Spleen (tissue), 11 donors: ENCODE results near the gene SFMBT1. TPM values are rescaled to one million over a fixed set of nuclear protein-coding genes. Genes with fewer than 3 reads are reported as not detected.

Experiments used
- DNase-seq: peaks from one replicate; pipeline ENCODE4 v3.0.0-alpha.2; 2020
- H3K27ac ChIP-seq, 8 donors: fragments of 200-600 bp; sonication (generic) in 7 of 8; 1 replicate in 4 of 8; 2 replicates in 4 of 8; pipeline versions ENCODE4 v1.5.0 to v1.8.0; 2016 to 2021; ENCODE audit warnings: inconsistent platforms in 4 of 8, mild to moderate bottlenecking in 4 of 8, moderate library complexity in 1 of 8
- H3K27me3 ChIP-seq, 7 donors: fragments of 200-600 bp; sonication (generic) in 6 of 7; replicated peaks in 1 of 7; 1 replicate in 4 of 7; 2 replicates in 3 of 7; pipeline versions ENCODE4 v1.5.0 to v1.8.0; 2016 to 2021; ENCODE audit warnings: inconsistent platforms in 3 of 7, mild to moderate bottlenecking in 1 of 7
- H3K36me3 ChIP-seq, 6 donors: fragments of 200-600 bp; sonication (generic) in 5 of 6; 1 replicate in 4 of 6; 2 replicates in 2 of 6; pipeline versions ENCODE4 v1.5.0 to v1.8.0; 2016 to 2021; ENCODE audit warnings: inconsistent platforms in 2 of 6
- H3K4me1 ChIP-seq, 6 donors: fragments of 200-600 bp; sonication (generic) in 5 of 6; 1 replicate in 3 of 6; 2 replicates in 3 of 6; pipeline versions ENCODE4 v1.5.0 to v1.8.0; 2016 to 2021; ENCODE audit warnings: inconsistent platforms in 3 of 6
- H3K4me3 ChIP-seq, 8 donors: fragments of 200-600 bp; sonication (generic) in 7 of 8; 1 replicate in 4 of 8; 2 replicates in 4 of 8; pipeline versions ENCODE4 v1.5.0 to v1.8.0; 2016 to 2021; ENCODE audit warnings: inconsistent platforms in 4 of 8, mild to moderate bottlenecking in 4 of 8, moderate library complexity in 2 of 8
- H3K9me3 ChIP-seq, 8 donors: fragments of 200-600 bp; sonication (generic) in 7 of 8; 1 replicate in 4 of 8; 2 replicates in 4 of 8; pipeline versions ENCODE4 v1.5.0 to v1.8.0; 2016 to 2021; ENCODE audit warnings: inconsistent platforms in 4 of 8
- POLR2A ChIP-seq, 3 donors: fragments of 450-650 bp; IDR thresholded peaks; one replicate each; pipeline ENCODE4 v1.5.1; 2017; ENCODE audit warnings: antibody characterized with exemption in 3 of 3, mild to moderate bottlenecking in 1 of 3
- POLR2AphosphoS5 ChIP-seq, 3 donors: sonication (generic); formaldehyde crosslinking; IDR thresholded peaks; one replicate each; pipeline ENCODE4 v1.5.1; 2017; ENCODE audit warnings: antibody characterized with exemption in 3 of 3
- WGBS, 5 donors: extraction: QIAGEN DNeasy Blood & Tissue Kit in 3 of 5; methylation state at CpG; one replicate each; pipeline versions ENCODE4 v1.1.5 to v1.1.7; 2013 to 2018; 5-methylcytosine and 5-hydroxymethylcytosine counted together
- intact Hi-C: fragments of 100-400 bp; cut with DNase I; formaldehyde crosslinking; loops from one replicate; pipeline ENCODE4 v1.15.0; 2023; ENCODE audit warnings: low total_unique reads
- polyA plus RNA-seq, 3 donors: library from polyadenylated mRNA; stranded (reverse); fragments of 200-250 nt; gene quantifications; one replicate each; pipeline ENCODE4 v1.2.1, GENCODE V29; 2013
- total RNA-seq, 7 donors: library from RNA; depleted of rRNA in 3 of 7; stranded (reverse); fragments of >200 nt in 3 of 7; fragmentation: NEBNext Ultra II Directional in 4 of 7; extraction: Animal tissue kit (Norgen Biotek cat#: 25700) in 4 of 7; gene quantifications; one replicate each; pipeline versions ENCODE4 v1.1.0 to v1.2.1, GENCODE V29; 2016 to 2021
- TF ChIP-seq, protein P1 (sequence below), 11 experiments: fragments of 200-600 bp in 7 of 11; fragments of 450-650 bp in 4 of 11; sonication (generic) in 4 of 11; IDR thresholded peaks in 8 of 11; conservative IDR thresholded peaks in 3 of 11; 1 replicate in 7 of 11; 2 replicates in 4 of 11; pipeline versions ENCODE4 v1.4.0 to v1.8.0; 2016 to 2021; ENCODE audit warnings: antibody characterized with exemption in 11 of 11, inconsistent platforms in 4 of 11, mild to moderate bottlenecking in 1 of 11
- donor health status: healthy with polysubstance abuse.
- donor health status: DM: no; HTN: no; CAD: no; lungs with moderate emphysema.
- donor health status: DM: no; HTN: no; CAD: no.
- donor health status: Bipolar disorder and iron deficiency.
- donor health status: healthy.
- donor health status: DM: no; HTN: no; CAD: no.
- donor health status: DM: yes; HTN: yes; CAD: no.

Gene SFMBT1
- total and polyA plus RNA-seq, 10 donors: 3.0 to 24.9 (median 12.3) TPM

DNA sequence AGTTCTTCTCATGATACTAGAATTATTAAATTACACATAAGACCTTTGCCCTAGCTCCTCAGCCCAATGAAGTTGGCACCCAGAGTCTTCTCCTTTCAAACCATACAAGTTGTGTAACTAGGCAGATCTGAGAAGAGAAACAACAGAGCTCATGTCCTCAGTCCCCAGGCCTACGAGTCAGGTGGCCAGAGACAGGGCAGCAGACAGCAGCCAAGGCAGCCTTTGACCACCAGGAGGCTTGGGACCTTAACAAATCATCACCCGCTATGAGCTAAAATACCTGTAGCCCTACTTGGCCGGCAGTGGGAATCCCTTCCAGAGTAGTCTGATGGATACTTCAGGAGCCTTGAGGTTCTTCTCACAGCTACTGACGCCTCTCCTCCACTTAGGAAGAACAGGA lies 166.8 kb downstream of the SFMBT1 start:
- Histone ChIP-seq H3K4me3 (no peak overlapping the region), H3K36me3 (peaks cover 0 to 51% (median 4%) of the 10 kb centered on the region in 6 donors), H3K4me1 (peaks cover 0 to 27% (median 11%) of the 10 kb centered on the region in 6 donors), H3K27me3 (no peaks in the 10 kb centered on the region), H3K27ac (no peak overlapping the region), H3K9me3 (no peaks in the 10 kb centered on the region)
- intact Hi-C loops: no loop called here
- TF ChIP-seq POLR2A (IDR thresholded peaks at IDR 0.05) (no peak), POLR2AphosphoS5 (IDR thresholded peaks at IDR 0.05) (no peak)
- TF ChIP-seq, protein P1, sequence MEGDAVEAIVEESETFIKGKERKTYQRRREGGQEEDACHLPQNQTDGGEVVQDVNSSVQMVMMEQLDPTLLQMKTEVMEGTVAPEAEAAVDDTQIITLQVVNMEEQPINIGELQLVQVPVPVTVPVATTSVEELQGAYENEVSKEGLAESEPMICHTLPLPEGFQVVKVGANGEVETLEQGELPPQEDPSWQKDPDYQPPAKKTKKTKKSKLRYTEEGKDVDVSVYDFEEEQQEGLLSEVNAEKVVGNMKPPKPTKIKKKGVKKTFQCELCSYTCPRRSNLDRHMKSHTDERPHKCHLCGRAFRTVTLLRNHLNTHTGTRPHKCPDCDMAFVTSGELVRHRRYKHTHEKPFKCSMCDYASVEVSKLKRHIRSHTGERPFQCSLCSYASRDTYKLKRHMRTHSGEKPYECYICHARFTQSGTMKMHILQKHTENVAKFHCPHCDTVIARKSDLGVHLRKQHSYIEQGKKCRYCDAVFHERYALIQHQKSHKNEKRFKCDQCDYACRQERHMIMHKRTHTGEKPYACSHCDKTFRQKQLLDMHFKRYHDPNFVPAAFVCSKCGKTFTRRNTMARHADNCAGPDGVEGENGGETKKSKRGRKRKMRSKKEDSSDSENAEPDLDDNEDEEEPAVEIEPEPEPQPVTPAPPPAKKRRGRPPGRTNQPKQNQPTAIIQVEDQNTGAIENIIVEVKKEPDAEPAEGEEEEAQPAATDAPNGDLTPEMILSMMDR (IDR thresholded peaks at IDR 0.05 in 8 of 11, conservative IDR thresholded peaks at IDR 0.05 in 3 of 11): no peak
- DNase-seq: no peak
- WGBS, 5 donors: 66 to 100% (median 96%) methylated on average over 4 of the region's 4 CpGs

DNA sequence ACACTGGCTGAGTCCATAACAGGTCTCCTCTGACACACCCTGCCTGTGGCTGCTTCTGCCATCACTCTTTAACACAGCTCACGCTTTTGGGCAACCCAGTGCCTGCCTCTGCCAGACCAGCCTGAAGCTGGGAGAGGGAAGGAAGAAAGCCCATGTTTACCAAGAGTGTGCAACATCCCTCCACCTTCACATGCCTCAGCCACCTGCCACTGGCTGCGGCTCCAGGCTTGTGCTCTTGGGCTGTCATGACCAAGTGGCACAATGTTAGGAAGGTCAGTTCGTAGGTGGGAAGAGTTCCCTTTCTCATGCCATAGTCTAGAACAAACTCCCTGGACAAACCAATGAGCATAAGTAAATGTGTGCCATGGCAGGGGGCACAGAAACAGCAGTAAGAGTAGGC lies 168.8 kb downstream of the SFMBT1 start:
- DNase-seq: no peak
- peaks cover 0 to 43% (median 12%) of the 10 kb centered on the region in 6 donors for H3K4me1 ChIP-seq
- intact Hi-C loops: no loop called here
- no peak overlapping the region for H3K4me3 ChIP-seq
- no peak overlapping the region for H3K27ac ChIP-seq
- TF ChIP-seq POLR2AphosphoS5 (IDR thresholded peaks at IDR 0.05) (no peak), POLR2A (IDR thresholded peaks at IDR 0.05) (no peak)
- TF ChIP-seq, protein P1 (IDR thresholded peaks at IDR 0.05 in 8 of 11, conservative IDR thresholded peaks at IDR 0.05 in 3 of 11): no peak
- no peaks in the 10 kb centered on the region for H3K9me3 ChIP-seq
- peaks cover 0 to 41% (median 4%) of the 10 kb centered on the region in 6 donors for H3K36me3 ChIP-seq
- WGBS, 5 donors: 68 to 94% (median 78%) methylated on average over 3 of the region's 3 CpGs
- no peaks in the 10 kb centered on the region for H3K27me3 ChIP-seq

DNA sequence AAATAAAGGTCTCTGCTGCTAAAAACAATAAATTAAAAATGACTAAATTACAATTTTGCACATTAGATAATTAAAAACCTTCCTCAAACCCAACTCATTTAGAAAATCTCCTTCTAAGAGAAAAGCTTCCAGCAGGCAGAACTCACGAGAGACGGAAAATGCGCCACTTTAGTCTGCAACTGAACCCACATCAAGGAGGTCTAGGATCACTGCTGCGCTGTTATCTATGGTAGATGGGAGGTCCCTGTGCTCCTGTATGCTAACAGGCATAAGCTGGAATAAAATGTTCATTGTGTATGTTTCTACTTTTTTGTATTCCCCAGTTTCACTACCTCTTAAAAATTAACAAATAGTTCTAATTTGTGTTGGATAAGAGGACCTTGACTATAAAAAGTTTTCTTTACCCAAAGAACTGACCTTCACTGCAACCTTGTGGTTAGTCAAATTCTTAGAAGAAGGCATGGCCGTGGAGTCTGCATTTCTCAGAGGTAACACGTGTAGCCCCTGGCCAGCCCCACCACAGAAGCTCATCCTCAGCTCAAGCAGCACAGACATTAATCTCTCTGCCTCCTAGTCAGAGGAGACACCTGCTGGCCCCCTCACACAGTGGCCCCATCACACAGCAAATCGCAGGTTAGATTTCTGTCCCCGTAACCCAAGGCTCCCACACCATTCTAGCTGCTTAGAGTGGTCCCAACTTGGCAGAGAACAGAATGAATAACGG lies 170.8 kb downstream of the SFMBT1 start:
- WGBS, 5 donors: 80 to 84% (median 81%) methylated on average over 9 of the region's 9 CpGs
- no peak for DNase-seq
- Histone ChIP-seq H3K9me3 (no peaks in the 10 kb centered on the region), H3K4me3 (no peak overlapping the region), H3K36me3 (peaks cover 0 to 21% (median 3%) of the 10 kb centered on the region in 6 donors), H3K4me1 (peaks cover 0 to 51% (median 12%) of the 10 kb centered on the region in 6 donors), H3K27me3 (no peaks in the 10 kb centered on the region), H3K27ac (no peak overlapping the region)
- TF ChIP-seq, protein P1 (IDR thresholded peaks at IDR 0.05 in 8 of 11, conservative IDR thresholded peaks at IDR 0.05 in 3 of 11): no peak
- TF ChIP-seq POLR2AphosphoS5 (IDR thresholded peaks at IDR 0.05) (no peak), POLR2A (IDR thresholded peaks at IDR 0.05) (no peak)
- intact Hi-C loops: no loop called here

DNA sequence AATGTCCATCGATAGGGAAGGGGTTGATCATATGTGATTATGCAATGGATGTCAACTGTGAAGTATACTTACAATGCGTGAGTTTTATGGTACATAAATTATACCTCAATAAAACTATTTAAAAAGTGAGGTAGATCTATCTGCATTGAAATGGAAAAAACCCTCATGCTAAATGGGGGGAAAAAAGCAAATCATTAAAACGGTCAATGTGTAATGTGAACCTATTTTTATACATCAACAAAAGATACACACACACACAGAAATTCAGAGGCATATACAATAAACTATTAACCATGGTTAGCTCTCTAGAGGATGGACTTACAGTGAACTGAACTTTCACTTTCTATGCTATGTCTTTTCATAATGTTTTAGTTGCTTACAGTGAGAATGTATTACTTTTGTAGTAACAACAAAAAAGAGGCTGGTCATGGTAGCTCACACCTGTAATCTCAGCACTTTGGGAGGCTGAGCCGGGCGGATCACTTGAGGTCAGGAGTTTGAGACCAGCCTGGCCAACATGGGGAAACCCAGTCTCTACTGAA lies 171.6 kb downstream of the SFMBT1 start:
- peaks cover 0 to 51% (median 12%) of the 10 kb centered on the region in 6 donors for H3K4me1 ChIP-seq
- no peak overlapping the region for H3K4me3 ChIP-seq
- peaks cover 0 to 13% (median 0%) of the 10 kb centered on the region in 6 donors for H3K36me3 ChIP-seq
- DNase-seq: no peak
- peak overlapping the region in 1 of 8 donors; percentile 34 for H3K27ac ChIP-seq
- TF ChIP-seq, protein P1 (IDR thresholded peaks at IDR 0.05 in 8 of 11, conservative IDR thresholded peaks at IDR 0.05 in 3 of 11): no peak
- TF ChIP-seq POLR2AphosphoS5 (IDR thresholded peaks at IDR 0.05): no peak
- no peak for TF ChIP-seq POLR2A (IDR thresholded peaks at IDR 0.05)
- 62 to 83% (median 74%) methylated on average over 5 of the region's 5 CpGs for WGBS, 5 donors
- H3K9me3 ChIP-seq: no peaks in the 10 kb centered on the region
- H3K27me3 ChIP-seq: no peaks in the 10 kb centered on the region
- intact Hi-C loops: no loop called here
